OCI-LY1 (cell line): ENCODE measurements around the gene PKP3.

ENCODE experiments used
- EZH2 ChIP-seq: fragments of 200-600 bp; sonication (generic), shearing (Covaris generic); IDR thresholded peaks from 2 replicates; pipeline ENCODE4 v1.8.0; 2017; ENCODE audit warnings: borderline replicate concordance, mixed run types, mild to moderate bottlenecking, antibody characterized with exemption, low read length, moderate library complexity, mixed read lengths
- TF ChIP-seq, protein P1 (sequence below): fragments of 200-600 bp; sonication (generic), shearing (Covaris generic); IDR thresholded peaks from 2 replicates; pipeline ENCODE4 v1.5.1; 2017; ENCODE audit warnings: mild to moderate bottlenecking, antibody characterized with exemption, low read length, moderate library complexity, mixed read lengths

DNA sequence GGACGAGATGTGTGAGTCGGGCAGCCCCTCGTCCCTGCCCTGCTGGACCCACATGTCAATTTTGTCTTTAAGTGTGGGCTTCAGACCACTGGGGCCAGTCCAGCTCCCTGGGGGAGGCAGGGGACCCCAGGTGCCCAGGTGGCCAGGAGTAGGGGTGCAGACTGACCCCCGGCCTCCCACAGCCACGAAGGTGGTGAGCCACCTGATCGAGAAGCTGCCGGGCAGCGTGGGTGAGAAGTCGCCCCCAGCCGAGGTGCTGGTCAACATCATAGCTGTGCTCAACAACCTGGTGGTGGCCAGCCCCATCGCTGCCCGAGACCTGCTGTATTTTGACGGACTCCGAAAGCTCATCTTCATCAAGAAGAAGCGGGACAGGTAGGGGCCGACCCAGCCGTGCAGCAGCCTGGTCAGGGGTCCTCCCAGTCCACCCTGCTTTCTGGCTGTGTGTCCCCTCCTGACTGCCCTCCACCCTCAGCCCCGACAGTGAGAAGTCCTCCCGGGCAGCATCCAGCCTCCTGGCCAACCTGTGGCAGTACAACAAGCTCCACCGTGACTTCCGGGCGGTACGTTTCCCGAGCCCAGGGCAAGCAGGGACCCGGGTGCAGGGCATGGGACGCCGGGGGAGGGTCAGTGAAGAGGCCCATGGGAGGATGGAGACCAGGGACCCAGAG is 9.9 kb downstream of the PKP3 start:
- TF ChIP-seq, protein P1, sequence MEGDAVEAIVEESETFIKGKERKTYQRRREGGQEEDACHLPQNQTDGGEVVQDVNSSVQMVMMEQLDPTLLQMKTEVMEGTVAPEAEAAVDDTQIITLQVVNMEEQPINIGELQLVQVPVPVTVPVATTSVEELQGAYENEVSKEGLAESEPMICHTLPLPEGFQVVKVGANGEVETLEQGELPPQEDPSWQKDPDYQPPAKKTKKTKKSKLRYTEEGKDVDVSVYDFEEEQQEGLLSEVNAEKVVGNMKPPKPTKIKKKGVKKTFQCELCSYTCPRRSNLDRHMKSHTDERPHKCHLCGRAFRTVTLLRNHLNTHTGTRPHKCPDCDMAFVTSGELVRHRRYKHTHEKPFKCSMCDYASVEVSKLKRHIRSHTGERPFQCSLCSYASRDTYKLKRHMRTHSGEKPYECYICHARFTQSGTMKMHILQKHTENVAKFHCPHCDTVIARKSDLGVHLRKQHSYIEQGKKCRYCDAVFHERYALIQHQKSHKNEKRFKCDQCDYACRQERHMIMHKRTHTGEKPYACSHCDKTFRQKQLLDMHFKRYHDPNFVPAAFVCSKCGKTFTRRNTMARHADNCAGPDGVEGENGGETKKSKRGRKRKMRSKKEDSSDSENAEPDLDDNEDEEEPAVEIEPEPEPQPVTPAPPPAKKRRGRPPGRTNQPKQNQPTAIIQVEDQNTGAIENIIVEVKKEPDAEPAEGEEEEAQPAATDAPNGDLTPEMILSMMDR, result no peak
- TF ChIP-seq EZH2, result no peak
